Memory B cell (primary cell): ENCODE data around the gene TBRG4.

Experiments
- ATAC-seq: fragments of 150-1000 bp; cut with Tn5 transposase; 2 replicates; pipeline ENCODE4 v1.10.0; 2021; ENCODE audit warnings: low read depth, mild to moderate bottlenecking, moderate library complexity
- DNase-seq, 2 donors: peaks; one replicate each; pipeline ENCODE4 v3.0.0; 2022; ENCODE audit warnings: low spot score in 2 of 2
- H3K27ac Mint-ChIP-seq: one replicate; pipeline ENCODE4 v1.8.0; 2022; ENCODE audit warnings: mild to moderate bottlenecking, moderate library complexity, mixed read lengths
- H3K27me3 Mint-ChIP-seq: one replicate; pipeline ENCODE4 v1.8.0; 2022; ENCODE audit warnings: mixed read lengths
- H3K36me3 Mint-ChIP-seq: one replicate; pipeline ENCODE4 v1.8.0; 2022; ENCODE audit warnings: mild to moderate bottlenecking, mixed read lengths
- H3K4me1 Mint-ChIP-seq: one replicate; pipeline ENCODE4 v1.8.0; 2022; ENCODE audit warnings: mixed read lengths
- H3K4me3 Mint-ChIP-seq: one replicate; pipeline ENCODE4 v1.8.0; 2022; ENCODE audit warnings: mild to moderate bottlenecking, moderate library complexity, mixed read lengths
- H3K9me3 Mint-ChIP-seq: one replicate; pipeline ENCODE4 v1.8.0; 2022; ENCODE audit warnings: mixed read lengths

TBRG4 gene

DNA sequence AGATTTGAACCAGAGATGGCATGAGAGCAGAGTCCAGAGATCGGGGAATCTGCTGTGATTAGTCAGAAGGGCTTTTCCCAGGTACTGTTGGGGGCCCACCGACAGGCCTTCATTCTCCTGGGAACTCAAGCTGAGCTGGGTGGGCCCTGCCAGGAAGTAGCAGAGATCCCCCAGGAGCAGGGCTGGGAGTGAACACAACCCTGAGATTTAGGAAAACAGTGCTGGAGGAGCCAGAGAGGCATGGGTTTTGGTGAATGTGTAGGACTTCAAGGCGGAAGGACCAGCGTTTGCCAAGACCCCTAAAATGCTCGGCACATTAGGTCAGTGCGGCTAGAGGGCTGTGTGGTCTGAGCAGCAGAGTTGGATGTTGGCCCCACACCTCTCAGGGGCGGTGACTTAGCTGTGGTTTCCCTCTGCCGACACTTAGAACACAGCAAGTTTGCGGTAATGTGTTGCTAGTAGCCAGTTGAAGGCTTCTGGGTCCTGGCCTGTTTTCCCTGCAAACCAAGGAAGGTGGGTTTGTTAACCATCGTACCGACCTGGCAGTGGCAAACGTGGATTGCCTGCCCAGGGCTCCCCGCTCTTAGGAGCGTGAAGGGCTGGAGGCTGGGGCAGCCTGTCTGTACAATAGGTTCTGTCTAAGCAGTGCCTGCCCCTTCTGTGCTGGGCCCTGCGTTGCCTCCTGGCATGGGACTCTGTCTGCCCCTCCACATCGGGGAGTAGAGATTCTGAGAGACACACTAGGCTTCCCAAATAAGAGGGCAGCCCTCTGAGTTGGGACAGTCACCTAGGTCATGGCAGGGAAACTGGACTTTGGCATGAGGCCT lies 36.8 kb downstream of the TBRG4 start:
- H3K36me3 Mint-ChIP-seq: peaks cover 33% of the 10 kb centered on the region
- H3K27me3 Mint-ChIP-seq: no peaks in the 10 kb centered on the region
- ATAC-seq: no peak
- no peaks in the 10 kb centered on the region for H3K9me3 Mint-ChIP-seq
- DNase-seq: no peak
- H3K27ac Mint-ChIP-seq: no peak overlapping the region
- no peak overlapping the region for H3K4me3 Mint-ChIP-seq
- H3K4me1 Mint-ChIP-seq: peaks cover 15% of the 10 kb centered on the region

DNA sequence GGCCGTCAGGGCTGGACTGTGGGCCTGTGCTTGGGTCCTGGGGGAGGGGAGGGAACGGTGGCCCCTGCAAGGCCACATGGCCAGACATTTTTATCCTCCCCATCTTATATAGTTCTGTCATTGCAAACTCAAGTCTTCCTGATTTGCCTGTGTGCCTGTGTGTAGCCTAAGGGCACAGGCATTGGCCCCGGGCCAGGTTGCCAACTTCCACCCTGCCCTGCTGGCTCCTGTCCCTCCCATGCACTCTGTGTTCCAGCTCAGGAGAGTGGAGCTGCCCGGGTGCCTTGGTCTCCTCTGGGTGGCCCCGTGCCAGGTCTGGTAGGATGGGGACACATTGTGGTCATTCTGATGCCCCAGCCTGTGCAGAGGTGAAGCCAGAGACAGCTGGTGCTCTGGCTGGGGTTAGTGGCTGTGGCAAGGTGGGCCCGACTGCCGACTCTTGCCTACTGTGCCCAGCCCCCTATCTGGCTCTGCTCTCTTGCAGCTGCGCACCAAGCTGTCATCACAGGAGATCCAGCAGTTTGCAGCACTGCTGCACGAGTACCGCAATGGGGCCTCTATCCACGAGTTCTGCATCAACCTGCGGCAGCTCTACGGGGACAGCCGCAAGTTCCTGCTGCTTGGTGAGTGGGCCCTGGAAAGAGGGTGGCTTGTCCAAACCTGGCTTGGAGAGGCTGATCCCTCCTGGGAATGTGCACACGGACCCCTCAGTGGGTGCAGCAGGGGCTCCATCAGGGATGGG lies 37.5 kb downstream of the TBRG4 start:
- Mint-ChIP-seq H3K36me3 (peaks cover 37% of the 10 kb centered on the region), H3K9me3 (no peaks in the 10 kb centered on the region)

DNA sequence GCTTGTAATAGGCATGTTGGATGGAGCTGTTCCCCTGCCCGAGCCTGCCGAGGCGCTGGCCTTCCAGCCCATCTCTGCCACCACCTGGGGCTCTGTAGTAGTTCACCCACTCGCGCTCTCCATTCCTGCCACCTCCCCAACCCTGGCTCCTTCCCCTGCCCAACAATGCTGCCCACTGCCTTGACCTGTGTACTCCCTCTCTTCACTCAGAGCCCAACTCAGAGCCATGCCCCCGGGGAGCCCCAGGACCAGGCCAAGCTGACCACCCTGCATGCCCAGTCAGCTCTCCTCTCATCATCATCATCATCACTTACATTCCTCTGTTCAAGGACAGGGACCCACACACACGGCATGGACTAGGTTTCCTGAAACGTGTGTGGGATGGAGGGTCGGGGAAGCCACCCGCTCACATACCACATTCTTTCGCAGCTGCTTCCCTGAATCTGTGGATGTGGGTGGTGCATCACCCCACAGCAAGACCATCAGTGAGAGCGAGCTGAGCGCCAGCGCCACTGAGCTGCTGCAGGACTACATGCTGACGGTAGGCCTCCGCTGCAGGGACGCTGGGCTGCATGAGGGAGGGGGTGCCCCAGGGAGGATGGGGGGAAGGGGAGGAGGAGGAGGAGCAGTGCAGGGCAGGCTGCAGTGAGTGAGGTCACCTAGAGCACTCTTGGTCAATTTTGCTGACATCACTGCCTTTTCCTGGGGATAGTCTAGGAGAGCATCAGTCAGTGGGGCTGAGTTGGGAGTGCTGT lies 38.3 kb downstream of the TBRG4 start:
- ATAC-seq (no peak), DNase-seq (no peak)
- H3K27me3 Mint-ChIP-seq: no peaks in the 10 kb centered on the region
- no peaks in the 10 kb centered on the region for H3K9me3 Mint-ChIP-seq
- H3K36me3 Mint-ChIP-seq: peaks cover 42% of the 10 kb centered on the region
- H3K4me3 Mint-ChIP-seq: no peak overlapping the region
- peaks cover 9% of the 10 kb centered on the region for H3K4me1 Mint-ChIP-seq
- no peak overlapping the region for H3K27ac Mint-ChIP-seq

More for the DNA sequence above, 37.5 kb downstream of the TBRG4 start:
- Mint-ChIP-seq H3K4me3 (no peak overlapping the region), H3K27me3 (no peaks in the 10 kb centered on the region), H3K4me1 (peaks cover 12% of the 10 kb centered on the region), H3K27ac (no peak overlapping the region)
- no peak for ATAC-seq
- no peak for DNase-seq

DNA sequence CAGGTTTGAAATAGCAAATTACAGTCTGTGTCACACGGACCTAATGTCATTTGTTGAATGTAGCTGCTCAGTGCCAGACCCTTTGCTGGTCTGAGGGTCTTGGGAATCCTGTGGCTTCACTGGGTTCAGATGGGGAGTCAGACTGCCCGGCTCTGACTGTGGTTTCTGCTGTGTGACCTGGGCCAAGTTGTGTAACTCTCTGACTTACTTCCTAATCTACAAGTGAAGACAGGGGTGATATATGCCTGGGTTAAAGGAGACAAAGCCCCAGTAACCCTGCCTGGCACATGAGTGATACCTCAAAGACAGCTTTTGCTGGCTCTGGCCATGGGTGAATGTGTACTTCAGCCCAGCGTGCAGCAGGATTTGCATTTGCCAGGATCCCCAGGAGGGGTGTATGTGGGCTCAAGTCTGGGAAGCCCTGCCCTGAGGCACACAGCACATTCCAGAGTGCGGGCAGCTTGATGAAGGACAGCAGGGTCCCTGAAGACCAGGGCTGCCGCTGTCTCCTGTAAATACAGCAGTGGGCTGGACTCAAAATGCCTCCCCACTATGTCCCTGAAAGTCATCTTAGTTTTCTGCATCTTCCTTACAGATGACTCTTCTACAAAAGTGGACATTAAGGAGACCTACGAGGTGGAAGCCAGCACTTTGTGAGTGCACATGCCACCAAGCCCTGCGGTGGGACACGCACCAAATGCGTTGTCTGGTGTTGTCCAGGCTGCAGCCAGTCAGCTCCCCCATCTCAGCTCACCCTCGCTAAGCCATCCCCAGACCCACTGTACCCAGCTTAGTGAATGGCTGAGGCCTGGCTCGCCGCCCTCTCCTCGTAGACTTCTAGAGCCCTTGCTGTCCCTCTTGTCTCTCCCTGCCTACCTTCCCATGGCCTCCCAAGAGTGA lies 39.1 kb downstream of the TBRG4 start:
- peaks cover 4% of the 10 kb centered on the region for H3K4me1 Mint-ChIP-seq
- no peak for ATAC-seq
- H3K4me3 Mint-ChIP-seq: no peak overlapping the region
- H3K36me3 Mint-ChIP-seq: peaks cover 45% of the 10 kb centered on the region
- no peaks in the 10 kb centered on the region for H3K27me3 Mint-ChIP-seq
- H3K27ac Mint-ChIP-seq: no peak overlapping the region
- no peaks in the 10 kb centered on the region for H3K9me3 Mint-ChIP-seq
- DNase-seq: no peak

DNA sequence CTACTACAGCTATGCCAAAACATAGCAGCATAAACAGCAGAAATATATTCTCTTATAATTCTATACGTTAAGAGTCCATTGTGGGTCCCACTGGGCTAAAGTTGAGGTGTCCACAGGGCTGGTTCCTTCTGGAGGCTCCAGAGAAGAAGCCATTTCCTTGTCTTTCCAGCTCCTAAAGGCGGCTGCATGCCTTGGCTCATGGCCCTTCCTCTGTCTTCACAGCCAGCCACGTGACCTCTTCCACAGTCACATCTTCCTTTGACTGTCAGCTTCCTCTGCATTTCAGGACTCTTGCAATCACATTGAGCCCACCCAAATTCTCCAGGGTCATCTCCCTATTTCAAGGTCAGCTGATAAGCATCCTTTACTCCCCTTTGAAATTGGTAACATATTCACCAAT lies 40.0 kb downstream of the TBRG4 start:
- Mint-ChIP-seq H3K9me3 (no peaks in the 10 kb centered on the region), H3K4me1 (peaks cover 4% of the 10 kb centered on the region), H3K4me3 (no peak overlapping the region), H3K27ac (no peak overlapping the region), H3K27me3 (no peaks in the 10 kb centered on the region), H3K36me3 (peaks cover 46% of the 10 kb centered on the region)
- DNase-seq (no peak), ATAC-seq (no peak)

DNA sequence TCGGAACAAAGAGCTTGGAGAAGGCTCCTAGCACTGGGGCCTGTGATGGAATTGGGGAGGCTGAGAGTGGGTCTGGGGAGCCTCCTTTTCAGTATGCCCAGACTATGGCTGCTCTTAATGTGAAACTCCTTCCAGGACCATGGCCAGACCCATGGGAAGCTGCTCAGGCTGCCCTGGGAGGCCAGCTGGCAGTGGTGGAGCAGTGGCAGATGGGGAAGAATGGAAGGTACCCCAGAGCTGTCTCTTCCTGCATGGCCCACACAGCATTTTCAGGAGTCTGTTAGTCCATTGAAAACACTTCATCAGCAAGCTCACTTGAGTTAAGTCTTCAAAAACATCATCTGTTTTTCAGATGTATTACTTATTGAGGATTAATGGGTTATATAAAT lies 41.2 kb downstream of the TBRG4 start:
- DNase-seq (no peak), ATAC-seq (no peak)
- Mint-ChIP-seq H3K4me3 (no peak overlapping the region), H3K4me1 (peaks cover 9% of the 10 kb centered on the region), H3K27me3 (no peaks in the 10 kb centered on the region), H3K36me3 (peaks cover 45% of the 10 kb centered on the region), H3K27ac (no peak overlapping the region), H3K9me3 (no peaks in the 10 kb centered on the region)

DNA sequence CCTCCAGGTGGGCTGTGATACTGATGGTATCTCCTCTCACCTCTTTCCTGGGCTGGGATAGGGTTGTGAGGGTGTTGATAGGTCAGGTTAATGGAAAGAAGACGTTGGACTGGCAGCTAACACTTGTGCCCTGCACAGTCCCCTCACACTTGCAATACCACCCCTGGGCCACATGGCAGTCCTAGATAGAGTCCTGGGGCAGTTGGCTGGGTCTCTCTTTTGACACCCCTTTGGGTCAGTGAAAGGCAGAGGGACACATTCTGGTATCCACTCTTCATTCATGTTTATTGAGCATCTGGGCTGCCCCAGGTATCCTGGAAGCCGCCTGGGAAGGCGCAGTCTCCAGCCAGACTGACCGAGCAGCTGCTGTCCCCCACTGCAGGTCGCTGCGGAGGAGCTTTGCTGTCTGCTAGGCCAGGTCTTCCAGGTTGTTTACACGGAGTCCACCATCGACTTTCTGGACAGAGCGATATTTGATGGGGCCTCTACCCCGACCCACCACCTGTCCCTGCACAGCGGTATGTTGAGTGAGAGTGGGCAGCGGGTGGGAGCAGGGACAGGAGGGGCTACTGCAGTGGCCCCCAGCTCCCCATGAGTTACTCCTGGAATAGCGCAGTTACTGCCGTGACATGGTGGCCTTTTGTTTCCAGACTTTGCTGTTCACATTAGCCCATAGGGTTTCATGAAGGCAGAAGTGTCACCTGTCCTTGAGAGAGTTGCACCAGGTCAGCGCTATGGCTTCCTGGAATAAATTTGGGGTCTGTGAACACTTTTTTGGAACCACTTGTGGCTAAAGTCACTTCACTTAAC lies 41.8 kb downstream of the TBRG4 start:
- H3K4me1 Mint-ChIP-seq: peaks cover 9% of the 10 kb centered on the region
- no peak overlapping the region for H3K27ac Mint-ChIP-seq
- DNase-seq: no peak
- H3K27me3 Mint-ChIP-seq: no peaks in the 10 kb centered on the region
- ATAC-seq: no peak
- no peak overlapping the region for H3K4me3 Mint-ChIP-seq
- no peaks in the 10 kb centered on the region for H3K9me3 Mint-ChIP-seq
- H3K36me3 Mint-ChIP-seq: peaks cover 43% of the 10 kb centered on the region

GRCh38 chr7:45068236-45069023 lies 43.1 kb downstream of the TBRG4 start:
- Mint-ChIP-seq H3K4me3 (peak overlapping the region; percentile 4), H3K9me3 (no peaks in the 10 kb centered on the region), H3K4me1 (peaks cover 13% of the 10 kb centered on the region), H3K27ac (peak overlapping the region; percentile 78), H3K27me3 (no peaks in the 10 kb centered on the region), H3K36me3 (peaks cover 42% of the 10 kb centered on the region)
- ATAC-seq (no peak), DNase-seq (no peak)

DNA sequence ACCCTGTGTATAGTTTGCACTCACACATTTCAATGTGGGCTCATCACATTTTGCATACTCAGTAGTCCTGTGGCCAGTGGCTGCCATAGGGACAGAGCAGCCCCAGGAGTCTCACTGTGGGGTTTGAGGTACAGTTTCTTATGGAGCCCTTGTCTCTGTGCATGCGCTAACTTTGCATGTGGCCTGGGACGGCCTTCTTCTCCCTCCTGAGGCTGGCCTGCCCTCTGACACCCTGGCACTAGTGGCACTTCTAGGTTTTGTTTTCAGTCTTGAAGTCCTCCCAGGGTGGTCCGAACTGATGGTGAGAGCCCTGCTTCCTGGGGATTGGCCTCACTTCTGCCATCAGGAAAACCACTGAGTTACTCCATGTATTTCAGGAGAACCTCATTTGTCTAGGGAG lies 43.9 kb downstream of the TBRG4 start:
- Mint-ChIP-seq H3K27me3 (no peaks in the 10 kb centered on the region), H3K36me3 (peaks cover 37% of the 10 kb centered on the region), H3K27ac (no peak overlapping the region), H3K4me3 (no peak overlapping the region), H3K9me3 (no peaks in the 10 kb centered on the region), H3K4me1 (peaks cover 13% of the 10 kb centered on the region)
- DNase-seq (no peak), ATAC-seq (no peak)

DNA sequence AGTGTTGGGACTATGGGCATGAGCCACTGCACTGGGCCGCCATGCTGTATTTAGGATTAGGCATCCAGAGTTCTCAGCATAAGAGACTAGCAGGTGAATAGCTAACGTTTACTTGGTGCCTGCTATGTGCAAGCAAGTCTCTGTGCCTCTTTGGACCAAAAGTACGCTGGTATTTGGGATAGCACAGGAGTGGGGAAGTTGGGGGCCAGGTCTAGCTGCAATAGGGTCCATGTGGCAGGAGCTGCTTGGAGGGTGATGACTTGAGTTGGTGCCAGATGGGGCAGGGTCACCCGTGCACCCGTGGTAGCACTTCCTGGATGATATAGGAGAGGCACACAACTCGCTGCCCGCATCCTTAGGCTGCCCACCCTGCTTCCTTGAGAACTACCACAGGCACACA lies 45.1 kb downstream of the TBRG4 start:
- DNase-seq (no peak), ATAC-seq (no peak)
- Mint-ChIP-seq H3K27me3 (no peaks in the 10 kb centered on the region), H3K9me3 (no peaks in the 10 kb centered on the region), H3K4me3 (no peak overlapping the region), H3K36me3 (peaks cover 33% of the 10 kb centered on the region), H3K4me1 (peaks cover 20% of the 10 kb centered on the region), H3K27ac (no peak overlapping the region)

GRCh38 chr7:45065031-45065995 lies 46.2 kb downstream of the TBRG4 start:
- H3K27ac Mint-ChIP-seq: no peak overlapping the region
- ATAC-seq (no peak), DNase-seq (no peak)
- H3K4me3 Mint-ChIP-seq: no peak overlapping the region
- H3K9me3 Mint-ChIP-seq: no peaks in the 10 kb centered on the region
- peaks cover 39% of the 10 kb centered on the region for H3K36me3 Mint-ChIP-seq
- no peaks in the 10 kb centered on the region for H3K27me3 Mint-ChIP-seq
- peaks cover 29% of the 10 kb centered on the region for H3K4me1 Mint-ChIP-seq
